ENCODE results near the gene PAWR. TPM values are rescaled to one million over a fixed set of nuclear protein-coding genes. Genes with fewer than 3 reads are reported as not detected.
"Not testable (repeated sequence)": the region's sequence is repeated elsewhere in the genome, so short reads cannot be mapped to it uniquely, and the experiment has no call there.

The PAWR gene
- total RNA-seq, 1 donor from 2014 or later, result 127 TPM

DNA sequence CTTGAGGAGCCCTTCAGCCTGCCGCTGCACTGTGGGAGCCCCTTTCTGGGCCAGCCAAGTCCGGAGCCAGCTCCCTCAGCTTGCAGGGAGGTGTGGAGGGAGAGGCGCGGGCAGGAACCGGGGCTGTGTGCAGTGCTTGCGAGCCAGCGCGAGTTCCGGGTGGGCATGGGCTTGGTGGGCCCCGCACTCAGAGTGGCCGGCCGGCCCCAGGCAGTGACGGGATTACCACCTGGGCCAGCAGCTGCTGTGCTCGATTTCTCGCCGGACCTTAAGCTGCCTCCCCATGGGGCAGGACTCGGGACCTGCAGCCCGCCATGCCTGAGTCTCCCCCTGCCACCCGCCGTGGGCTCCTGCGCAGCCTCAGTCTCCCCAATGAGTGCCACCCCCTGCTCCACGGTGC lies 116.9 kb downstream of the PAWR start:
- Mint-ChIP-seq H3K36me3 (ENCODE audit: low read depth) (peaks cover 31% of the 10 kb centered on the region), H3K27me3 (ENCODE audit: low read depth) (no peaks in the 10 kb centered on the region), H3K27ac (ENCODE audit: unreplicated experiment) (no peak overlapping the region), H3K4me3 (ENCODE audit: unreplicated experiment) (no peak overlapping the region), H3K4me1 (ENCODE audit: low read depth) (no peaks in the 10 kb centered on the region), H3K9me3 (ENCODE audit: low read depth) (peaks cover 16% of the 10 kb centered on the region)
- DNase-seq (ENCODE audit: low spot score), result no peak
- TF ChIP-seq, protein P1, sequence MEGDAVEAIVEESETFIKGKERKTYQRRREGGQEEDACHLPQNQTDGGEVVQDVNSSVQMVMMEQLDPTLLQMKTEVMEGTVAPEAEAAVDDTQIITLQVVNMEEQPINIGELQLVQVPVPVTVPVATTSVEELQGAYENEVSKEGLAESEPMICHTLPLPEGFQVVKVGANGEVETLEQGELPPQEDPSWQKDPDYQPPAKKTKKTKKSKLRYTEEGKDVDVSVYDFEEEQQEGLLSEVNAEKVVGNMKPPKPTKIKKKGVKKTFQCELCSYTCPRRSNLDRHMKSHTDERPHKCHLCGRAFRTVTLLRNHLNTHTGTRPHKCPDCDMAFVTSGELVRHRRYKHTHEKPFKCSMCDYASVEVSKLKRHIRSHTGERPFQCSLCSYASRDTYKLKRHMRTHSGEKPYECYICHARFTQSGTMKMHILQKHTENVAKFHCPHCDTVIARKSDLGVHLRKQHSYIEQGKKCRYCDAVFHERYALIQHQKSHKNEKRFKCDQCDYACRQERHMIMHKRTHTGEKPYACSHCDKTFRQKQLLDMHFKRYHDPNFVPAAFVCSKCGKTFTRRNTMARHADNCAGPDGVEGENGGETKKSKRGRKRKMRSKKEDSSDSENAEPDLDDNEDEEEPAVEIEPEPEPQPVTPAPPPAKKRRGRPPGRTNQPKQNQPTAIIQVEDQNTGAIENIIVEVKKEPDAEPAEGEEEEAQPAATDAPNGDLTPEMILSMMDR (IDR thresholded peaks at IDR 0.05), result no peak

DNA sequence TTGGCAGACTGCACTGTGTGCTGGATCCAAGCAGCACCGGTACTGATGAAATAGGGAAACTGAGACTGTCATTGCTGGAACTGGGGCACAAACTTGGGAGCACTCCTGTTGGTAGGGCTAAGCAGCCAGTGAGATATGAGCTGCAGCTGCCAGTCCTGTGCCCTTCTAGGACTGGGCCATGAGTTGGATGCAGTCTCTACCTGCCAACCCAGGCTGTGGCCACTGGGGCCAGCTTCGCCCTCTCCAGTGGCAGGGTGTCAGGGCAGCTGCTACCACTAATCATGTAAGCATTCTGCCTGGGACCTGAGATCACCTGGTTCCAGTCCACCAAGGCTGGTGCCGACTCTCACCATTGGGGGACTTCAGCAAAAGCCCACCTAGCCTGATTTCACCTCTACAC lies 121.1 kb downstream of the PAWR start:
- no peaks in the 10 kb centered on the region for H3K27me3 Mint-ChIP-seq (ENCODE audit: low read depth)
- peaks cover 35% of the 10 kb centered on the region for H3K36me3 Mint-ChIP-seq (ENCODE audit: low read depth)
- no peak for DNase-seq (ENCODE audit: low spot score)
- H3K9me3 Mint-ChIP-seq (ENCODE audit: low read depth), result peaks cover 9% of the 10 kb centered on the region
- H3K4me3 Mint-ChIP-seq (ENCODE audit: unreplicated experiment), result no peak overlapping the region
- TF ChIP-seq, protein P1 (IDR thresholded peaks at IDR 0.05), result no peak
- no peak overlapping the region for H3K27ac Mint-ChIP-seq (ENCODE audit: unreplicated experiment)
- peaks cover 27% of the 10 kb centered on the region for H3K4me1 Mint-ChIP-seq (ENCODE audit: low read depth)

DNA sequence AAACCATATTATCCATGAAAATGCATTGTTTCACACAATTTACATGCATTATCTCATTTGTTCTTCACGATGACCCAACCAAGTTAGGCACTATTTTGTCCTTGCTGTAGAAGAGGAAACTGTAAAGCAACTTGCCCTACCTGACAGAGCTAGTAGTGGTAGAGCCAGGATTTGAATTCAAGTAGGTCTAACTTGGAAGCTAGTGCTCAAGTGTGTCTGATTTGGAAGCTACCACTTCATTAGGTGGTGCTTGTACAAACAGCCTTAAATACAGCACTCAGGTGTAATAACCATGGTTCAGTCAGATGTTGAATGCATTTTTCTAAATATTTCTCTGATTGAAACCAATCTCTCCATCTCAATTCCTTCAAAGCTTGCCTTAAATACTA lies 123.6 kb downstream of the PAWR start:
- Mint-ChIP-seq H3K36me3 (ENCODE audit: low read depth) (peaks cover 26% of the 10 kb centered on the region), H3K4me3 (ENCODE audit: unreplicated experiment) (no peak overlapping the region), H3K9me3 (ENCODE audit: low read depth) (peaks cover 7% of the 10 kb centered on the region), H3K27ac (ENCODE audit: unreplicated experiment) (peak overlapping the region; percentile 24), H3K27me3 (ENCODE audit: low read depth) (no peaks in the 10 kb centered on the region), H3K4me1 (ENCODE audit: low read depth) (peaks cover 27% of the 10 kb centered on the region)
- DNase-seq (ENCODE audit: low spot score), result no peak
- TF ChIP-seq, protein P1 (IDR thresholded peaks at IDR 0.05), result no peak

DNA sequence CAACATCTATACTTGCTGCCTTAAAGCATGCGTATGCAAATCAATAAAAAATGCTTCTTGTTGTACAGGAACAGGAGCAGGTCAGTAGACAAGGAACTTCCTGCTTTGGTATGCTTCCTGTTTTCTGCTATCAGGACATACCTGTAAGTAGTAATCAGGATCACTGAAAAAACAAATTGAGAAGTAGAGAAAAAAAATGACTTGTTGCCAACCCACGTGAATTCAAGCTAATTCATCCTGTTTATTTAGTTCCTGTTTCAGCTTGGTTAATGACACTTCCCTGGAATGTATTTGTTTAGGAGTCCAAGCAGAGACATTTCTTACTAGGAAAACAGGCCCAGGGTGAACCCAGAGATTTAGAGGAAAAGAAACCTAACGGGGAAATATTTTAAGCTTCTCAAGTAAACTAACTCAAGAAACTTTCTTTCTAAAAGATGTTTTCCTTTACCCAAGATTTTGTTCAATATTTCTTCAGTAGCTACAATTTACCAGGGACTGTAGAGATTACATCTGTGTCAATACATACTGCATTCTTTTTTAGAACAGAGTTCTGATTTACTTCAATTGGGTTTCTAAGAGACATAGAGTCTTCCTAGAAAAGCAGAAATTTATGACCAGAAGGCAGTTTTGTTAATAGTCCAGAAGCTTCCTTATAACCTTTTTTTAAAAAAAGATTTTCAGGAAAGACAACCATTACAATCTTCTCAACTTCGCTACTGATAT lies 124.2 kb downstream of the PAWR start:
- peaks cover 27% of the 10 kb centered on the region for H3K4me1 Mint-ChIP-seq (ENCODE audit: low read depth)
- H3K27ac Mint-ChIP-seq (ENCODE audit: unreplicated experiment), result peak overlapping the region; percentile 29
- H3K27me3 Mint-ChIP-seq (ENCODE audit: low read depth), result no peaks in the 10 kb centered on the region
- no peak overlapping the region for H3K4me3 Mint-ChIP-seq (ENCODE audit: unreplicated experiment)
- H3K36me3 Mint-ChIP-seq (ENCODE audit: low read depth), result peaks cover 27% of the 10 kb centered on the region
- no peak for DNase-seq (ENCODE audit: low spot score)
- TF ChIP-seq, protein P1 (IDR thresholded peaks at IDR 0.05), result no peak
- H3K9me3 Mint-ChIP-seq (ENCODE audit: low read depth), result peaks cover 8% of the 10 kb centered on the region

DNA sequence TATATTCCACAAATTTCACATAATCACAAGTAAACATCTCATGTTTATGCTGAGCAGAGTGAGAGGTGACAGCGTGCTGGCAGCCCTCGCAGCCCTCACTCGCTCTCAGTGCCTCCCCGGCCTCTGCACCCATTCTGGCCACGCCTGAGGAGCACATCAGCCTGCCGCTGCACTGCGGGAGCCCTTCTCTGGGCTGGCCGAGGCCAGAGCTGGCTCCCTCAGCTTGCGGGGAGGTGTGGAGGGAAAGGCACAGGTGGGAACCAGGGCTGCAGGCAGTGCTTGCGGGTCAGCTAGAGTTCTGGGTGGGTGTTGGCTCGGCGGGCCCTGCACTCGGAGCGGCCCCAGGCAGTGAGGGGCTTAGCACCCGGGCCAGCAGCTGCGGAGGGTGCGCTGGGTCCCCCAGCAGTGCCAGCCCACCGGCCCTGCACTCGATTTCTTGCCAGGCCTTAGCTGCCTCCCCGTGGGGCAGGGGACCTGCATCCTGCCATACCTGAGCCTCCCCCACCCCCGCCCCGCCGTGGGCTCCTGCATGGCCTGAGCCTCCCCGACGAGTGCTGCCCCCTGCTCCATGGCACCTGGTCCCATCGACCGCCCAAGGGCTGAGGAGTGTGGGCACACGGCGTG lies 125.9 kb downstream of the PAWR start:
- not testable (repeated sequence) for H3K27ac Mint-ChIP-seq (ENCODE audit: unreplicated experiment); H3K4me3 Mint-ChIP-seq (ENCODE audit: unreplicated experiment); H3K9me3 Mint-ChIP-seq (ENCODE audit: low read depth); H3K27me3 Mint-ChIP-seq (ENCODE audit: low read depth); DNase-seq (ENCODE audit: low spot score)
- peaks cover 32% of the 10 kb centered on the region for H3K4me1 Mint-ChIP-seq (ENCODE audit: low read depth)
- H3K36me3 Mint-ChIP-seq (ENCODE audit: low read depth), result peaks cover 21% of the 10 kb centered on the region

All from chondrocyte (in vitro differentiated cells).